ENCODE measurements around the gene CDCA7L. TPM values are rescaled to one million over a fixed set of nuclear protein-coding genes. Genes with fewer than 3 reads are reported as not detected.

Gene CDCA7L
- total RNA-seq, 1 experiment from 2014 or later, result 107 TPM

DNA sequence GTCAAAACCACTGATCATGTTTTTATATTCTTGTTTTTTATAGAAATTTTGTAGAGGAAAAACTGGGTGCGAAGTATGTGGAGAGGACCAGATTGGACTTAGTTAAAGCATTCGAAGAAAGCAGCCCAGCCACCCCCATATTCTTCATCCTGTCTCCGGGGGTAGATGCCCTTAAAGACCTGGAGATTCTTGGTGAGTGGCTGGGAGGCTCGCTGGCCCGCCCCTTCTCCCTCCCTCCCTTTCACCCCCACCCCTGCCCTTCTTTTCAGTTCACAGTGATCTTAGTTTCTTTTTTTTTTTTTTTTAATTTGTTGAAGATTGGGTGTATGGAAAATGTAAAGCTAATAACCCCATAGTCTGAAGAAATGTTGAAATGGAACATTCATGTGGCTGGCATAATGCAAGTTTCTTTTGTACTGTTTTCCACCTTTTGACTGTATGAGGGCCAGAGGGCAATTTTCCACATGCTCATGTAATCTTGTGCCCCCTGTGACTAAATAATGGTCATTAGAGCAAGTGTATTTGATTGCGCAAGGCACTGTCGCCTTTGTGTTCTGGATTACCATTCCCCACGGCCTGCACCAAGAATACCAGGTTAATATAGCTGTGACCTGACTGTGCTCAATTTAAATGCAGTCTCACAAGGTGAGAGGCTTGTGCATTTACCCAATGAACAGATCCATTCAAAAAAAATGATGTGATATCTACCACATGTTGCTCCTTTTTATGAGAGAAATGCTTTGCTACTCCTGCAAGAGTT is 77.7 kb downstream of the CDCA7L start:
- CTCF ChIA-PET, result no interaction called here
- no TSS peak for BruUV-seq (replicated peaks)
- H2AFZ ChIP-seq (ENCODE audit: low read depth, low read length, poor library complexity, severe bottlenecking), result no peak overlapping the region
- H3K4me3 ChIP-seq (replicated peaks in 1 of 2; ENCODE audit: low read depth in 1 of 2, low read length in 2 of 2), result no peak overlapping the region
- POLR2A ChIA-PET, result interaction anchor here (0.7 kb wide), 1 partner anchor 23 kb away, joined by 5 read pairs; no protein-coding TSS in a partner anchor
- no peaks in the 10 kb centered on the region for H3K9me2 ChIP-seq (ENCODE audit: insufficient read depth)
- H3K4me2 ChIP-seq (ENCODE audit: low read length), result no peak overlapping the region
- H3K27ac ChIP-seq (ENCODE audit: low read depth, low read length), result no peak overlapping the region
- H4K20me1 ChIP-seq (ENCODE audit: insufficient read depth), result no peaks in the 10 kb centered on the region
- intact Hi-C loops (cut with micrococcal nuclease), result no loop called here
- DNase-seq (ENCODE audit: low read depth, low spot score), result no peak
- TF ChIP-seq, protein P1, sequence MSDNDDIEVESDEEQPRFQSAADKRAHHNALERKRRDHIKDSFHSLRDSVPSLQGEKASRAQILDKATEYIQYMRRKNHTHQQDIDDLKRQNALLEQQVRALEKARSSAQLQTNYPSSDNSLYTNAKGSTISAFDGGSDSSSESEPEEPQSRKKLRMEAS (IDR thresholded peaks at IDR 0.05), result no peak
- TF ChIP-seq FOSL1 (IDR thresholded peaks at IDR 0.05; ENCODE audit: low read depth), result no peak
- no peak for TF ChIP-seq CEBPB (IDR thresholded peaks at IDR 0.05; ENCODE audit: low read depth)
- no peak for TF ChIP-seq TCF7L2 (IDR thresholded peaks at IDR 0.05; ENCODE audit: borderline replicate concordance, extremely low read depth, insufficient read depth, insufficient read length)
- no peak for TF ChIP-seq EGR1 (IDR thresholded peaks at IDR 0.05; ENCODE audit: low read depth)
- TF ChIP-seq POLR2AphosphoS5 (IDR thresholded peaks at IDR 0.05; ENCODE audit: low read depth, low read length), result no peak
- TF ChIP-seq POLR2A (IDR thresholded peaks at IDR 0.05; ENCODE audit: borderline replicate concordance, extremely low read depth, insufficient read depth, insufficient read length), result no peak
- no peak for TF ChIP-seq SRF (IDR thresholded peaks at IDR 0.05; ENCODE audit: low read depth)
- TF ChIP-seq, protein P2, sequence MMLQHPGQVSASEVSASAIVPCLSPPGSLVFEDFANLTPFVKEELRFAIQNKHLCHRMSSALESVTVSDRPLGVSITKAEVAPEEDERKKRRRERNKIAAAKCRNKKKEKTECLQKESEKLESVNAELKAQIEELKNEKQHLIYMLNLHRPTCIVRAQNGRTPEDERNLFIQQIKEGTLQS (IDR thresholded peaks at IDR 0.05), result no peak
- TF ChIP-seq, protein P3, sequence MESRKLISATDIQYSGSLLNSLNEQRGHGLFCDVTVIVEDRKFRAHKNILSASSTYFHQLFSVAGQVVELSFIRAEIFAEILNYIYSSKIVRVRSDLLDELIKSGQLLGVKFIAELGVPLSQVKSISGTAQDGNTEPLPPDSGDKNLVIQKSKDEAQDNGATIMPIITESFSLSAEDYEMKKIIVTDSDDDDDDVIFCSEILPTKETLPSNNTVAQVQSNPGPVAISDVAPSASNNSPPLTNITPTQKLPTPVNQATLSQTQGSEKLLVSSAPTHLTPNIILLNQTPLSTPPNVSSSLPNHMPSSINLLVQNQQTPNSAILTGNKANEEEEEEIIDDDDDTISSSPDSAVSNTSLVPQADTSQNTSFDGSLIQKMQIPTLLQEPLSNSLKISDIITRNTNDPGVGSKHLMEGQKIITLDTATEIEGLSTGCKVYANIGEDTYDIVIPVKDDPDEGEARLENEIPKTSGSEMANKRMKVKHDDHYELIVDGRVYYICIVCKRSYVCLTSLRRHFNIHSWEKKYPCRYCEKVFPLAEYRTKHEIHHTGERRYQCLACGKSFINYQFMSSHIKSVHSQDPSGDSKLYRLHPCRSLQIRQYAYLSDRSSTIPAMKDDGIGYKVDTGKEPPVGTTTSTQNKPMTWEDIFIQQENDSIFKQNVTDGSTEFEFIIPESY (IDR thresholded peaks at IDR 0.05; ENCODE audit: extremely low read depth, insufficient replicate concordance, low read length), result no peak
- no peak for TF ChIP-seq SP1 (IDR thresholded peaks at IDR 0.05; ENCODE audit: low read depth)
- TF ChIP-seq ZNF274 (IDR thresholded peaks at IDR 0.05; ENCODE audit: low read depth, low read length), result no peak
- no peak for TF ChIP-seq ELF1 (IDR thresholded peaks at IDR 0.05; ENCODE audit: borderline replicate concordance, low read depth)
- TF ChIP-seq SIN3A (IDR thresholded peaks at IDR 0.05; ENCODE audit: low read depth), result no peak
- no peak for TF ChIP-seq ZFX (IDR thresholded peaks at IDR 0.05)
- TF ChIP-seq EZH2phosphoT487 (IDR thresholded peaks at IDR 0.05; ENCODE audit: borderline replicate concordance), result no peak
- no peaks in the 10 kb centered on the region for H3K9me3 ChIP-seq (ENCODE audit: control insufficient read depth in 1 of 2, insufficient read depth in 1 of 2, low read depth in 1 of 2, low read length in 2 of 2)
- no peaks in the 10 kb centered on the region for H3K27me3 ChIP-seq (ENCODE audit: insufficient read depth, low read length)
- H3K4me1 ChIP-seq (ENCODE audit: control insufficient read depth in 1 of 2, insufficient read depth in 2 of 2, low read length in 2 of 2), result 0 out of 4 replicates have a peak, but pooled peaks cover 0 to 2% of the 10 kb centered on the region in 2 experiments
- no peaks in the 10 kb centered on the region for H3K79me2 ChIP-seq (ENCODE audit: insufficient read depth, low read length)
- no peaks in the 10 kb centered on the region for H3K36me3 ChIP-seq (ENCODE audit: control insufficient read depth in 1 of 2, insufficient read depth in 2 of 2, low read length in 2 of 2)
- RAD21 ChIA-PET (ENCODE audit: low non-redundant PET in 1 of 2, low total read pairs in 2 of 2, uncharacterized antibody in 2 of 2, unreplicated experiment in 2 of 2), result no interaction called here
- no peak for ATAC-seq
- H3K9ac ChIP-seq (ENCODE audit: low read length), result no peak overlapping the region
